Neural cell (in vitro differentiated cells): Measurements from ENCODE around the gene FKRP. TPM values are rescaled to one million over a fixed set of nuclear protein-coding genes. Genes with fewer than 3 reads are reported as not detected.

Source experiments
- H2AFZ ChIP-seq: fragments of 200-600, 300-800 bp; sonication (generic), shearing (Covaris generic); 2 replicates; pipeline ENCODE4 v1.6.0; 2014; ENCODE audit warnings: low read depth, mild to moderate bottlenecking, antibody characterized with exemption, low read length, moderate library complexity
- H3F3A ChIP-seq: fragments of 200-600 bp; shearing (Covaris generic); 2 replicates; pipeline ENCODE4 v1.6.1; 2016; ENCODE audit warnings: mild to moderate bottlenecking, moderate library complexity, mixed read lengths, antibody characterized with exemption, low read length; ENCODE audit not compliant: insufficient read depth, poor library complexity, severe bottlenecking
- H3K27ac ChIP-seq: fragments of 200-600, 300-800 bp; sonication (generic), shearing (Covaris generic); 2 replicates; pipeline ENCODE4 v1.5.1; 2014; ENCODE audit warnings: mild to moderate bottlenecking, low read length, moderate library complexity
- H3K27me3 ChIP-seq: fragments of 300-800, 200-600 bp; sonication (generic), shearing (Covaris generic); 2 replicates; pipeline ENCODE4 v1.6.0; 2014; ENCODE audit warnings: mild to moderate bottlenecking, low read depth, low read length, moderate library complexity; ENCODE audit not compliant: insufficient read depth
- H3K36me3 ChIP-seq: fragments of 300-800, 200-600 bp; sonication (generic), shearing (Covaris generic); 2 replicates; pipeline ENCODE4 v1.5.1; 2014; ENCODE audit warnings: mild to moderate bottlenecking, antibody characterized with exemption, low read length, moderate library complexity; ENCODE audit not compliant: insufficient read depth
- H3K4me2 ChIP-seq: fragments of 300-800, 200-600 bp; sonication (generic), shearing (Covaris generic); 2 replicates; pipeline ENCODE4 v1.6.0; 2014; ENCODE audit warnings: mild to moderate bottlenecking, low read length
- H3K4me3 ChIP-seq: fragments of 300-800, 200-600 bp; sonication (generic), shearing (Covaris generic); 2 replicates; pipeline ENCODE4 v1.5.1; 2014; ENCODE audit warnings: mild to moderate bottlenecking, low read length, moderate library complexity
- H3K79me2 ChIP-seq: fragments of 200-600 bp; shearing (Covaris generic); replicated peaks from 2 replicates; pipeline ENCODE4 v1.6.0; 2014; ENCODE audit warnings: mild to moderate bottlenecking, low read length, moderate library complexity; ENCODE audit not compliant: insufficient read depth
- H3K9ac ChIP-seq: fragments of 300-800, 200-600 bp; sonication (generic), shearing (Covaris generic); 2 replicates; pipeline ENCODE4 v1.6.1; 2016; ENCODE audit warnings: mild to moderate bottlenecking, low read length, mixed read lengths
- H3K9me2 ChIP-seq: fragments of 200-600 bp; shearing (Covaris generic); 2 replicates; pipeline ENCODE4 v1.6.1; 2016; ENCODE audit warnings: mild to moderate bottlenecking, low read length, mixed read lengths; ENCODE audit not compliant: insufficient read depth
- H3K9me3 ChIP-seq: fragments of 200-600, 300-800 bp; sonication (generic), shearing (Covaris generic); 2 replicates; pipeline ENCODE4 v1.6.1; 2016; ENCODE audit warnings: mild to moderate bottlenecking, mixed run types, low read length, moderate library complexity, mixed read lengths
- H4K20me1 ChIP-seq: fragments of 200-600 bp; shearing (Covaris generic); 2 replicates; pipeline ENCODE4 v1.6.1; 2016; ENCODE audit warnings: mild to moderate bottlenecking, mixed run types; ENCODE audit not compliant: insufficient read depth
- CTCF ChIP-seq: fragments of 450-650 bp; IDR thresholded peaks from 2 replicates; pipeline ENCODE4 v1.5.1; 2014; ENCODE audit warnings: antibody characterized with exemption, mild to moderate bottlenecking, moderate library complexity; ENCODE audit not compliant: poor library complexity, severe bottlenecking
- EP300 ChIP-seq: fragments of 450-650 bp; conservative IDR thresholded peaks from 2 replicates; pipeline ENCODE4 v1.6.1; 2014; ENCODE audit warnings: antibody characterized with exemption, mild to moderate bottlenecking, moderate library complexity; ENCODE audit not compliant: poor library complexity, severe bottlenecking
- EZH2 ChIP-seq: fragments of 200-600, 300-800 bp; shearing (Covaris generic), sonication (generic); IDR thresholded peaks from 2 replicates; pipeline ENCODE4 v1.6.1; 2014; ENCODE audit warnings: antibody characterized with exemption, low read length, borderline replicate concordance, mild to moderate bottlenecking; ENCODE audit not compliant: insufficient read depth, poor library complexity, severe bottlenecking
- MXI1 ChIP-seq: fragments of 450-650 bp; conservative IDR thresholded peaks from 2 replicates; pipeline ENCODE4 v1.6.1; 2014; ENCODE audit warnings: antibody characterized with exemption, mild to moderate bottlenecking; ENCODE audit not compliant: poor library complexity, severe bottlenecking
- POLR2AphosphoS5 ChIP-seq: IDR thresholded peaks from 2 replicates; pipeline ENCODE4 v1.6.1; 2012
- RAD21 ChIP-seq: fragments of 450-650 bp; conservative IDR thresholded peaks from 2 replicates; pipeline ENCODE4 v1.6.1; 2014; ENCODE audit warnings: antibody characterized with exemption, mild to moderate bottlenecking, moderate library complexity
- REST ChIP-seq: IDR thresholded peaks from 2 replicates; pipeline ENCODE4 v1.6.1; 2012; ENCODE audit warnings: borderline replicate concordance
- SMC3 ChIP-seq: fragments of 450-650 bp; conservative IDR thresholded peaks from 2 replicates; pipeline ENCODE4 v1.6.1; 2014; ENCODE audit warnings: antibody characterized with exemption, mild to moderate bottlenecking, moderate library complexity; ENCODE audit not compliant: poor library complexity
- TAF1 ChIP-seq: IDR thresholded peaks from 2 replicates; pipeline ENCODE4 v1.6.1; 2012; ENCODE audit warnings: low read depth
- polyA plus RNA-seq: library from polyadenylated mRNA; depleted of rRNA; stranded (reverse); fragments of >200 nt; gene quantifications from 2 replicates; pipeline ENCODE4 v1.2.3, GENCODE V29; 2014

FKRP gene
- polyA plus RNA-seq, 1 donor from 2014 or later: 27.8 TPM

- H3K36me3 ChIP-seq: no peaks in the 10 kb centered on the region
- peaks cover 3% of the 10 kb centered on the region for H3F3A ChIP-seq
- no peaks in the 10 kb centered on the region for H4K20me1 ChIP-seq
- no peak overlapping the region for H3K9ac ChIP-seq
- TF ChIP-seq REST: no peak
- no peak for TF ChIP-seq EZH2
- no peak for TF ChIP-seq MXI1
- TF ChIP-seq CTCF: no peak
- TF ChIP-seq POLR2AphosphoS5: no peak
- no peak for TF ChIP-seq RAD21
- TF ChIP-seq TAF1: no peak
- TF ChIP-seq SMC3: no peak
- no peak for TF ChIP-seq EP300
- peaks cover 18% of the 10 kb centered on the region for H3K27me3 ChIP-seq
- H3K4me2 ChIP-seq: no peak overlapping the region
- no peaks in the 10 kb centered on the region for H3K79me2 ChIP-seq
- H3K9me3 ChIP-seq: no peaks in the 10 kb centered on the region
- H3K4me3 ChIP-seq: peak overlapping the region; percentile 67
- no peak overlapping the region for H2AFZ ChIP-seq
- H3K27ac ChIP-seq: no peak overlapping the region
- no peaks in the 10 kb centered on the region for H3K9me2 ChIP-seq
These were observed 40.6 kb downstream of the FKRP start for GRCh38 chr19:46786236-46787039.

GRCh38 chr19:46787040-46787330 lies 41.1 kb downstream of the FKRP start:
- TF ChIP-seq EZH2 (no peak), EP300 (no peak), TAF1 (no peak), REST (no peak), RAD21 (no peak), SMC3 (no peak), MXI1 (no peak), POLR2AphosphoS5 (no peak), CTCF (no peak)
- Histone ChIP-seq H3K9ac (peak overlapping the region; percentile 45), H3F3A (peaks cover 3% of the 10 kb centered on the region), H2AFZ (no peak overlapping the region), H3K36me3 (no peaks in the 10 kb centered on the region), H3K4me2 (no peak overlapping the region), H3K27me3 (peaks cover 18% of the 10 kb centered on the region), H3K4me3 (peak overlapping the region; percentile 67), H3K9me2 (no peaks in the 10 kb centered on the region), H4K20me1 (no peaks in the 10 kb centered on the region), H3K27ac (no peak overlapping the region), H3K79me2 (no peaks in the 10 kb centered on the region), H3K9me3 (no peaks in the 10 kb centered on the region)
